Hepatocyte (in vitro differentiated cells): ENCODE data around the gene LIMK2. TPM values are rescaled to one million over a fixed set of nuclear protein-coding genes. Genes with fewer than 3 reads are reported as not detected.
"Not testable (repeated sequence)": the region's sequence is repeated elsewhere in the genome, so short reads cannot be mapped to it uniquely, and the experiment has no call there.

Experiments used
- DNase-seq: peaks from one replicate; pipeline ENCODE4 v3.0.0-alpha.2; 2016; ENCODE audit warnings: low spot score
- H2AFZ ChIP-seq: fragments of 200-600 bp; sonication (generic); 2 replicates; pipeline ENCODE4 v1.6.0; 2016; ENCODE audit warnings: antibody characterized with exemption, mild to moderate bottlenecking
- H3K27ac ChIP-seq: fragments of 200-600 bp; sonication (generic); 2 replicates; pipeline ENCODE4 v1.5.1; 2016; ENCODE audit warnings: mild to moderate bottlenecking
- H3K27me3 ChIP-seq: fragments of 200-600 bp; sonication (generic); 2 replicates; pipeline ENCODE4 v1.6.1; 2016
- H3K36me3 ChIP-seq: fragments of 200-600 bp; sonication (generic); replicated peaks from 2 replicates; pipeline ENCODE4 v1.5.1; 2016; ENCODE audit warnings: low read depth; ENCODE audit not compliant: insufficient read depth
- H3K4me1 ChIP-seq: fragments of 200-600 bp; sonication (generic); 2 replicates; pipeline ENCODE4 v1.5.1; 2016; ENCODE audit warnings: mild to moderate bottlenecking, moderate library complexity; ENCODE audit not compliant: insufficient read depth
- H3K4me2 ChIP-seq: fragments of 200-600 bp; sonication (generic); 2 replicates; pipeline ENCODE4 v1.6.0; 2016
- H3K4me3 ChIP-seq: fragments of 200-600 bp; sonication (generic); 2 replicates; pipeline ENCODE4 v1.5.1; 2016; ENCODE audit warnings: mild to moderate bottlenecking
- H3K79me2 ChIP-seq: fragments of 200-600 bp; sonication (generic); 2 replicates; pipeline ENCODE4 v1.6.0; 2017; ENCODE audit warnings: mild to moderate bottlenecking
- H3K9me2 ChIP-seq: fragments of 200-600 bp; sonication (generic); replicated peaks from 2 replicates; pipeline ENCODE4 v1.6.0; 2017; ENCODE audit warnings: mild to moderate bottlenecking; ENCODE audit not compliant: insufficient read depth
- H3K9me3 ChIP-seq: fragments of 200-600 bp; sonication (generic); 2 replicates; pipeline ENCODE4 v1.5.1; 2016; ENCODE audit warnings: low read depth, mild to moderate bottlenecking
- H4K20me1 ChIP-seq: fragments of 200-600 bp; sonication (generic); 2 replicates; pipeline ENCODE4 v1.6.0; 2016; ENCODE audit warnings: mild to moderate bottlenecking; ENCODE audit not compliant: insufficient read depth, poor library complexity, severe bottlenecking
- EZH2 ChIP-seq: fragments of 200-600 bp; sonication (generic); IDR thresholded peaks from 2 replicates; pipeline ENCODE4 v1.6.1; 2016; ENCODE audit warnings: antibody characterized with exemption, mild to moderate bottlenecking, borderline replicate concordance
- EZH2phosphoT487 ChIP-seq: fragments of 200-600 bp; sonication (generic); IDR thresholded peaks from one replicate; pipeline ENCODE4 v1.6.1; 2018; ENCODE audit warnings: antibody characterized with exemption, mild to moderate bottlenecking, low read depth, moderate library complexity; ENCODE audit not compliant: unreplicated experiment, severe bottlenecking
- WGBS: methylation state at CpG from one replicate; pipeline ENCODE4 v1.1.6; 2016; ENCODE audit warnings: low lambda C conversion rate; ENCODE audit errors: missing lambda C conversion rate; 5-methylcytosine and 5-hydroxymethylcytosine counted together
- polyA plus RNA-seq: library from polyadenylated mRNA; unstranded; fragments of >200 nt; fragmentation: Nextera tagmentation; extraction: Ambion mirVana; gene quantifications from 2 replicates; pipeline ENCODE4 v1.2.1, GENCODE V29; 2016
- total RNA-seq: library from RNA; depleted of rRNA; stranded (reverse); fragments of >200 nt; gene quantifications from 2 replicates; pipeline ENCODE4 v1.2.3, GENCODE V29; 2014
- TF ChIP-seq, protein P1 (sequence below): fragments of 200-600 bp; sonication (generic); IDR thresholded peaks from 2 replicates; pipeline ENCODE4 v1.5.1; 2016; ENCODE audit warnings: antibody characterized with exemption, mild to moderate bottlenecking; ENCODE audit not compliant: poor library complexity

Gene LIMK2
- total and polyA plus RNA-seq, 2 experiments from 2014 or later: 45.9 to 49.9 TPM

- Histone ChIP-seq H4K20me1 (no peaks in the 10 kb centered on the region), H3K4me1 (peaks cover 3% of the 10 kb centered on the region), H3K27me3 (no peaks in the 10 kb centered on the region), H3K4me3 (no peak overlapping the region), H2AFZ (no peak overlapping the region), H3K4me2 (no peak overlapping the region), H3K9me3 (no peaks in the 10 kb centered on the region), H3K79me2 (no peaks in the 10 kb centered on the region), H3K27ac (peak overlapping the region; percentile 73), H3K9me2 (no peaks in the 10 kb centered on the region), H3K36me3 (no peaks in the 10 kb centered on the region)
- peak; percentile 81 for DNase-seq
- whole genome bisulfite sequencing: 57% methylated on average over 6 of the region's 6 CpGs
- TF ChIP-seq, protein P1, sequence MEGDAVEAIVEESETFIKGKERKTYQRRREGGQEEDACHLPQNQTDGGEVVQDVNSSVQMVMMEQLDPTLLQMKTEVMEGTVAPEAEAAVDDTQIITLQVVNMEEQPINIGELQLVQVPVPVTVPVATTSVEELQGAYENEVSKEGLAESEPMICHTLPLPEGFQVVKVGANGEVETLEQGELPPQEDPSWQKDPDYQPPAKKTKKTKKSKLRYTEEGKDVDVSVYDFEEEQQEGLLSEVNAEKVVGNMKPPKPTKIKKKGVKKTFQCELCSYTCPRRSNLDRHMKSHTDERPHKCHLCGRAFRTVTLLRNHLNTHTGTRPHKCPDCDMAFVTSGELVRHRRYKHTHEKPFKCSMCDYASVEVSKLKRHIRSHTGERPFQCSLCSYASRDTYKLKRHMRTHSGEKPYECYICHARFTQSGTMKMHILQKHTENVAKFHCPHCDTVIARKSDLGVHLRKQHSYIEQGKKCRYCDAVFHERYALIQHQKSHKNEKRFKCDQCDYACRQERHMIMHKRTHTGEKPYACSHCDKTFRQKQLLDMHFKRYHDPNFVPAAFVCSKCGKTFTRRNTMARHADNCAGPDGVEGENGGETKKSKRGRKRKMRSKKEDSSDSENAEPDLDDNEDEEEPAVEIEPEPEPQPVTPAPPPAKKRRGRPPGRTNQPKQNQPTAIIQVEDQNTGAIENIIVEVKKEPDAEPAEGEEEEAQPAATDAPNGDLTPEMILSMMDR: peak; percentile 83
- no peak for TF ChIP-seq EZH2
- TF ChIP-seq EZH2phosphoT487: no peak
These were observed 101.5 kb downstream of the LIMK2 start for GRCh38 chr22:31313366-31314147.

DNA sequence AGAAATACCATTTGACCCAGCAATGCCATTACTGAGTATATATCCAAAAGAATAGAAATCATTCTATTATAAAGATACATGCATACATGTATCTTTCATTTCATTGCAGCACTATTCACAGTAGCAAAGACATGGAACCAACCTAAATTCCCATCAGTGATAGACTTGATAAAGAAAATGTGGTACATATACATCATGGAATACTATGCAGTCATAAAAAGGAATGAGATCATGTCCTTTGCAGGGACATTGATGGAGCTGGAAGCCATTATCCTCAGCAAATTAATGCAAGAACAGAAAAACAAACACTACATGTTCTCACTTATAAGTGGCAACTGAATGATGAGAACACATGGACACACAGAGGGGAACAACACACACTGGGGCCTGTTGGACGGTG is 102.1 kb downstream of the LIMK2 start:
- H4K20me1 ChIP-seq, H3K27me3 ChIP-seq, H3K4me2 ChIP-seq, H3K27ac ChIP-seq, H3K9me2 ChIP-seq, H3K79me2 ChIP-seq, H3K4me1 ChIP-seq, DNase-seq, H2AFZ ChIP-seq, H3K4me3 ChIP-seq, H3K36me3 ChIP-seq, H3K9me3 ChIP-seq: not testable (repeated sequence)
- 100% methylated on average over 1 of the region's 1 CpG for WGBS

DNA sequence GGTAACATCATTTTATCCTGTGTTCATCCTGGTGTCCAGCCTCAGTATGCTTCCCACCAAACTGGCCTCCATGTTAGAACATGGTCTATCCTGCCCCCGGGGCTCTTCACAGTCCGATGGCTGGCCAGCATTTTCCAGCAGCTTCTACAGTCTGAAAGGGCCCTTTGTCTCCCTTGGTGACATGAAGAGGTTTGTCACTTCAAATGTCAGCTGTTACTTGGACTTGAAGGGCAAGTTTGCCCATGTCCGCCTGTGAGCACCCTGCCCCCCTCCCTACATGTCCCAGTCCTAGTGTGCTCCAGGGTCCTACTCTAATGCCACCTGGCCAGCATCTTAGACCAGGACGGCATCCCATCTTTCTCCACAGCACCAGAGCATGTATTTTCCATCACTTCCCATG is 109.3 kb downstream of the LIMK2 start:
- DNase-seq: no peak
- Histone ChIP-seq H3K4me2 (no peak overlapping the region), H4K20me1 (no peaks in the 10 kb centered on the region), H3K36me3 (no peaks in the 10 kb centered on the region), H3K4me3 (no peak overlapping the region), H2AFZ (no peak overlapping the region), H3K9me3 (no peaks in the 10 kb centered on the region), H3K27ac (no peak overlapping the region), H3K27me3 (no peaks in the 10 kb centered on the region), H3K79me2 (no peaks in the 10 kb centered on the region), H3K4me1 (no peaks in the 10 kb centered on the region), H3K9me2 (no peaks in the 10 kb centered on the region)
- TF ChIP-seq, protein P1: no peak
- TF ChIP-seq EZH2 (no peak), EZH2phosphoT487 (no peak)
- WGBS: 85% methylated on average over 4 of the region's 4 CpGs

DNA sequence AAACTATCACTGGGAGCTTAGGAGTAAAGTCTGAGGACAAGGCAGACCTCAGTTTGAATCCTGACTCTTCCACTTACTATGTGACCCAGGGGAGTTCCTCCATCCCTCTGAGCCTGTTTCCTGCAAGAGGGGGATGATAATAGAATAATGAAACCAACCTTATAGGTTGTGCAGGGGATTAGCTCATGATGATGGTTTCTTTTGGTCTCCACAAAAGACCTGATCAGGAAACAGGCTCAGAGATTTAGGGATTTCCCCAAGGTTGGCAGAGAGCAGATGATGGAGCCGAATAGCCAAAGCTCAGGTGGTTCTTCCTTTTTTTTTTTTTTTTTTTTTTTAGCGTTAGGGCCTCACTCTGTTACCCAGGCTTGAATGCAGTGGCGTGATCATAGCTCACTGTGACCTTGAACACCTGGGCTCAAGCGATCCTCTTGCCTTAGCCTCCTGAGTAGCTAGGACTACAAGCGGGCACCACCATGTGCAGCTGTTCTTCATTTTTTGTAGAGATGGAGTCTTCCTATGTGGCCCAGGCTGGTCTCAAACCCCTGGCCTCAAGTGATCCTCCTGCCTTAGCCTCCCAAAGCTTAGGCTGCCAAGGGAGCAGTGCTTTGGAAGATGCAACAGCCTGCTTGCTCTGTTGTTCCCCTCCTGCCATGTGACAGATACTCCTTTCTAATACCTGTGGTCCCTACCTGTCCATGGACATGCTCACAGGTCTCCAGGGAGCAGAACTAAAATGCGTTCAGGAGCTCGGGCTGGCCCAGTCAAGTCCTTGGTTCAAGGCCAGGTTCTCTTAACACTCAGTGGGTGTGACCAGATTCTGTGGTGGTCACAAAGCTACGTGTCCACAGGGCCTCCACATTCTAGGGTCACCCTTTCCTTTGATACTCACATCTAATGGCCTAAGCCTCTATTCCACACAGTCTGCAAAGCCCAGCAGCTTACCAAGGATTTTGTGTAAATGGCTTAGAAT is 111.8 kb downstream of the LIMK2 start:
- Histone ChIP-seq H3K79me2 (no peaks in the 10 kb centered on the region), H3K27me3 (no peaks in the 10 kb centered on the region), H4K20me1 (no peaks in the 10 kb centered on the region), H3K9me3 (no peaks in the 10 kb centered on the region), H3K27ac (no peak overlapping the region), H3K36me3 (no peaks in the 10 kb centered on the region), H3K4me1 (no peaks in the 10 kb centered on the region), H3K4me2 (no peak overlapping the region), H3K9me2 (no peaks in the 10 kb centered on the region), H2AFZ (no peak overlapping the region), H3K4me3 (no peak overlapping the region)
- no peak for TF ChIP-seq EZH2phosphoT487
- TF ChIP-seq, protein P1: no peak
- no peak for TF ChIP-seq EZH2
- WGBS: 94% methylated on average over 8 of the region's 8 CpGs
- DNase-seq: no peak
